K562 treated with DMSO at 1 percent for 48 hours (cell line): ENCODE measurements around the gene NELL2. TPM values are rescaled to one million over a fixed set of nuclear protein-coding genes. Genes with fewer than 3 reads are reported as not detected.

Source experiments
- total RNA-seq: library from RNA; unstranded; fragments of 300-600 nt; gene quantifications from 2 replicates; pipeline ENCODE4 v1.2.3, GENCODE V29; 2022; ENCODE audit warnings: low replicate concordance; ENCODE audit errors: extremely low read depth

The NELL2 gene
- total RNA-seq: not detected in 2 replicates

GRCh38 chr12:44875954-44876543 lies at the start of gene NELL2:
TSS of gene NELL2 (minus strand) at chr12:44876315. CDS start at chr12:44875869, 446 bp downstream.

Other genes starting within 250 kb of the NELL2 start
- not detected in 2 replicates for gene DBX2, start 174.8 kb upstream of the NELL2 start, total RNA-seq